ENCODE data around the gene SVIL. TPM values are rescaled to one million over a fixed set of nuclear protein-coding genes. Genes with fewer than 3 reads are reported as not detected.
"Not testable (repeated sequence)": the region's sequence is repeated elsewhere in the genome, so short reads cannot be mapped to it uniquely, and the experiment has no call there.

SVIL gene
- polyA plus RNA-seq, 1 donor from 2014 or later, result 7.3 TPM

- no peaks in the 10 kb centered on the region for H3K27me3 ChIP-seq (ENCODE audit: insufficient read depth, low read depth, low read length)
- H3K9me2 ChIP-seq (ENCODE audit: insufficient read depth, low read length), result no peaks in the 10 kb centered on the region
- no peaks in the 10 kb centered on the region for H4K20me1 ChIP-seq (ENCODE audit: insufficient read depth)
- H3K4me2 ChIP-seq (ENCODE audit: low read length), result no peak overlapping the region
- H3F3A ChIP-seq (ENCODE audit: insufficient read depth, low read length, poor library complexity, severe bottlenecking), result no peaks in the 10 kb centered on the region
- no peaks in the 10 kb centered on the region for H3K79me2 ChIP-seq (replicated peaks; ENCODE audit: insufficient read depth, low read length)
- H3K27ac ChIP-seq (ENCODE audit: low read length), result no peak overlapping the region
- TF ChIP-seq MXI1 (conservative IDR thresholded peaks at IDR 0.05; ENCODE audit: poor library complexity, severe bottlenecking) (no peak), TAF1 (IDR thresholded peaks at IDR 0.05; ENCODE audit: low read depth) (no peak), CTCF (IDR thresholded peaks at IDR 0.05; ENCODE audit: poor library complexity, severe bottlenecking) (no peak), RAD21 (conservative IDR thresholded peaks at IDR 0.05) (no peak), REST (IDR thresholded peaks at IDR 0.05; ENCODE audit: borderline replicate concordance) (no peak)
- H2AFZ ChIP-seq (ENCODE audit: low read depth, low read length), result no peak overlapping the region
- H3K9me3 ChIP-seq (ENCODE audit: low read length), result no peaks in the 10 kb centered on the region
- H3K36me3 ChIP-seq (ENCODE audit: insufficient read depth, low read length), result no peaks in the 10 kb centered on the region
- H3K4me3 ChIP-seq (ENCODE audit: low read length), result no peak overlapping the region
- H3K9ac ChIP-seq (ENCODE audit: low read length), result no peak overlapping the region
Observed at GRCh38 chr10:29611781-29612381, 22.9 kb downstream of the SVIL start.

- Histone ChIP-seq H3K9me2 (ENCODE audit: insufficient read depth, low read length) (no peaks in the 10 kb centered on the region), H2AFZ (ENCODE audit: low read depth, low read length) (no peak overlapping the region), H3K4me2 (ENCODE audit: low read length) (no peak overlapping the region), H3K9ac (ENCODE audit: low read length) (no peak overlapping the region), H3K9me3 (ENCODE audit: low read length) (no peaks in the 10 kb centered on the region), H3K27me3 (ENCODE audit: insufficient read depth, low read depth, low read length) (no peaks in the 10 kb centered on the region), H3K4me3 (ENCODE audit: low read length) (no peak overlapping the region), H3K27ac (ENCODE audit: low read length) (no peak overlapping the region), H3F3A (ENCODE audit: insufficient read depth, low read length, poor library complexity, severe bottlenecking) (no peaks in the 10 kb centered on the region), H3K79me2 (replicated peaks; ENCODE audit: insufficient read depth, low read length) (no peaks in the 10 kb centered on the region), H3K36me3 (ENCODE audit: insufficient read depth, low read length) (no peaks in the 10 kb centered on the region), H4K20me1 (ENCODE audit: insufficient read depth) (no peaks in the 10 kb centered on the region)
- TF ChIP-seq EZH2 (IDR thresholded peaks at IDR 0.05; ENCODE audit: borderline replicate concordance, insufficient read depth, low read length, poor library complexity, severe bottlenecking) (no peak), EP300 (conservative IDR thresholded peaks at IDR 0.05; ENCODE audit: poor library complexity, severe bottlenecking) (no peak), TAF1 (IDR thresholded peaks at IDR 0.05; ENCODE audit: low read depth) (no peak), REST (IDR thresholded peaks at IDR 0.05; ENCODE audit: borderline replicate concordance) (no peak), POLR2AphosphoS5 (IDR thresholded peaks at IDR 0.05) (no peak), RAD21 (conservative IDR thresholded peaks at IDR 0.05) (no peak), CTCF (IDR thresholded peaks at IDR 0.05; ENCODE audit: poor library complexity, severe bottlenecking) (no peak), SMC3 (conservative IDR thresholded peaks at IDR 0.05; ENCODE audit: poor library complexity) (no peak), MXI1 (conservative IDR thresholded peaks at IDR 0.05; ENCODE audit: poor library complexity, severe bottlenecking) (no peak)
Observed at GRCh38 chr10:29610876-29611647, 23.7 kb downstream of the SVIL start.

- H3K27ac ChIP-seq (ENCODE audit: low read length); H3K9ac ChIP-seq (ENCODE audit: low read length); H3K9me3 ChIP-seq (ENCODE audit: low read length); H2AFZ ChIP-seq (ENCODE audit: low read depth, low read length); H3K4me3 ChIP-seq (ENCODE audit: low read length); H4K20me1 ChIP-seq (ENCODE audit: insufficient read depth); H3K36me3 ChIP-seq (ENCODE audit: insufficient read depth, low read length); H3F3A ChIP-seq (ENCODE audit: insufficient read depth, low read length, poor library complexity, severe bottlenecking); H3K27me3 ChIP-seq (ENCODE audit: insufficient read depth, low read depth, low read length); H3K4me2 ChIP-seq (ENCODE audit: low read length); H3K79me2 ChIP-seq (replicated peaks; ENCODE audit: insufficient read depth, low read length); H3K9me2 ChIP-seq (ENCODE audit: insufficient read depth, low read length): not testable (repeated sequence)
Observed at GRCh38 chr10:29610331-29610730, 24.4 kb downstream of the SVIL start.
